Measurements from ENCODE around the gene FXYD5. TPM values are rescaled to one million over a fixed set of nuclear protein-coding genes. Genes with fewer than 3 reads are reported as not detected.

Gene FXYD5
- polyA plus RNA-seq, 6 donors from 2014 or later, result 290 to 440 (median 351) TPM

- Mint-ChIP-seq H3K4me1 (peaks cover 6 to 13% (median 8%) of the 10 kb centered on the region in 3 donors), H3K36me3 (no peaks in the 10 kb centered on the region), H3K27ac (peak within 1 kb of the TSS in 2 of 6 donors; percentile 60 to 79), H3K4me3 (peak within 1 kb of the TSS in 4 of 8 donors; percentile 22 to 50 (median 45)), H3K9me3 (no peaks in the 10 kb centered on the region), H3K27me3 (peaks cover 0 to 18% (median 5%) of the 10 kb centered on the region in 3 donors)
- no peak for ATAC-seq (ENCODE audit: low read depth in 2 of 2)
- DNase-seq, result no peak
Measured at GRCh38 chr19:35115177-35115951, 39.2 kb upstream of the FXYD5 start, which contains the start of gene FXYD3. FXYD3 (plus strand) TSS chr19:35115823; CDS start chr19:35119377, 3,554 bp downstream.

GRCh38 chr19:35116072-35116801 lies 38.3 kb upstream of the FXYD5 start:
- H3K9me3 Mint-ChIP-seq, result no peaks in the 10 kb centered on the region
- DNase-seq (no peak), ATAC-seq (ENCODE audit: low read depth in 2 of 2) (no peak)
- peaks cover 6 to 13% (median 8%) of the 10 kb centered on the region in 3 donors for H3K4me1 Mint-ChIP-seq
- H3K36me3 Mint-ChIP-seq, result no peaks in the 10 kb centered on the region
- H3K4me3 Mint-ChIP-seq, result no peak overlapping the region
- H3K27me3 Mint-ChIP-seq, result peaks cover 0 to 14% (median 5%) of the 10 kb centered on the region in 3 donors
- peak overlapping the region in 2 of 6 donors; percentile 38 to 60 for H3K27ac Mint-ChIP-seq

- Mint-ChIP-seq H3K4me1 (peaks cover 6 to 13% (median 8%) of the 10 kb centered on the region in 3 donors), H3K36me3 (no peaks in the 10 kb centered on the region), H3K4me3 (no peak overlapping the region), H3K9me3 (no peaks in the 10 kb centered on the region), H3K27ac (peak overlapping the region in 1 of 6 donors; percentile 62), H3K27me3 (peaks cover 0 to 14% (median 5%) of the 10 kb centered on the region in 3 donors)
- DNase-seq (no peak), ATAC-seq (ENCODE audit: low read depth in 2 of 2) (no peak)
Measured at GRCh38 chr19:35117116-35117515, 37.4 kb upstream of the FXYD5 start.

- Mint-ChIP-seq H3K27me3 (peaks cover 0 to 14% (median 5%) of the 10 kb centered on the region in 3 donors), H3K36me3 (no peaks in the 10 kb centered on the region), H3K27ac (no peak overlapping the region), H3K4me1 (peaks cover 6 to 13% (median 8%) of the 10 kb centered on the region in 3 donors), H3K4me3 (no peak overlapping the region), H3K9me3 (no peaks in the 10 kb centered on the region)
- DNase-seq (no peak), ATAC-seq (ENCODE audit: low read depth in 2 of 2) (no peak)
Measured at GRCh38 chr19:35117799-35118198, 36.7 kb upstream of the FXYD5 start.

- Mint-ChIP-seq H3K27me3 (peaks cover 0 to 14% (median 5%) of the 10 kb centered on the region in 3 donors), H3K9me3 (no peaks in the 10 kb centered on the region), H3K4me1 (peaks cover 6 to 13% (median 8%) of the 10 kb centered on the region in 3 donors), H3K27ac (no peak overlapping the region), H3K36me3 (no peaks in the 10 kb centered on the region), H3K4me3 (no peak overlapping the region)
- no peak for DNase-seq
- no peak for ATAC-seq (ENCODE audit: low read depth in 2 of 2)
Measured at GRCh38 chr19:35118268-35119020, 36.1 kb upstream of the FXYD5 start.

- no peak overlapping the region for H3K4me3 Mint-ChIP-seq
- peaks cover 0 to 14% (median 5%) of the 10 kb centered on the region in 3 donors for H3K27me3 Mint-ChIP-seq
- no peaks in the 10 kb centered on the region for H3K9me3 Mint-ChIP-seq
- H3K4me1 Mint-ChIP-seq, result peaks cover 11 to 19% (median 15%) of the 10 kb centered on the region in 3 donors
- no peaks in the 10 kb centered on the region for H3K36me3 Mint-ChIP-seq
- ATAC-seq (ENCODE audit: low read depth in 2 of 2) (no peak), DNase-seq (no peak)
- H3K27ac Mint-ChIP-seq, result no peak overlapping the region
Measured at GRCh38 chr19:35119091-35119490, 35.4 kb upstream of the FXYD5 start.

- H3K9me3 Mint-ChIP-seq, result no peaks in the 10 kb centered on the region
- no peak overlapping the region for H3K4me3 Mint-ChIP-seq
- DNase-seq (no peak), ATAC-seq (ENCODE audit: low read depth in 2 of 2) (no peak)
- H3K27me3 Mint-ChIP-seq, result peaks cover 0 to 11% (median 2%) of the 10 kb centered on the region in 3 donors
- peak overlapping the region in 2 of 6 donors; percentile 67 to 95 for H3K27ac Mint-ChIP-seq
- peaks cover 14 to 21% (median 15%) of the 10 kb centered on the region in 3 donors for H3K4me1 Mint-ChIP-seq
- no peaks in the 10 kb centered on the region for H3K36me3 Mint-ChIP-seq
Measured at GRCh38 chr19:35119578-35120155, 34.9 kb upstream of the FXYD5 start.

- DNase-seq (no peak), ATAC-seq (ENCODE audit: low read depth in 2 of 2) (no peak)
- Mint-ChIP-seq H3K36me3 (no peaks in the 10 kb centered on the region), H3K27ac (peak overlapping the region in 2 of 6 donors; percentile 27 to 57), H3K27me3 (peaks cover 0 to 8% (median 0%) of the 10 kb centered on the region in 3 donors), H3K4me3 (no peak overlapping the region), H3K4me1 (peaks cover 14 to 20% (median 17%) of the 10 kb centered on the region in 3 donors), H3K9me3 (no peaks in the 10 kb centered on the region)
Measured at GRCh38 chr19:35120492-35120891, 34.0 kb upstream of the FXYD5 start.

GRCh38 chr19:35120898-35121297 lies 33.6 kb upstream of the FXYD5 start:
- H3K36me3 Mint-ChIP-seq, result no peaks in the 10 kb centered on the region
- H3K27ac Mint-ChIP-seq, result peak overlapping the region in 1 of 6 donors; percentile 27
- DNase-seq (no peak), ATAC-seq (ENCODE audit: low read depth in 2 of 2) (no peak)
- peaks cover 17 to 20% (median 18%) of the 10 kb centered on the region in 3 donors for H3K4me1 Mint-ChIP-seq
- no peak overlapping the region for H3K4me3 Mint-ChIP-seq
- H3K27me3 Mint-ChIP-seq, result peaks cover 0 to 5% (median 0%) of the 10 kb centered on the region in 3 donors
- no peaks in the 10 kb centered on the region for H3K9me3 Mint-ChIP-seq

- Mint-ChIP-seq H3K36me3 (no peaks in the 10 kb centered on the region), H3K4me1 (peaks cover 17 to 20% (median 20%) of the 10 kb centered on the region in 3 donors), H3K27me3 (no peaks in the 10 kb centered on the region), H3K9me3 (no peaks in the 10 kb centered on the region), H3K4me3 (no peak overlapping the region), H3K27ac (no peak overlapping the region)
- ATAC-seq (ENCODE audit: low read depth in 2 of 2) (no peak), DNase-seq (no peak)
Measured at GRCh38 chr19:35122687-35123551, 31.6 kb upstream of the FXYD5 start.

GRCh38 chr19:35123573-35123972 lies 31.0 kb upstream of the FXYD5 start:
- H3K27me3 Mint-ChIP-seq, result no peaks in the 10 kb centered on the region

More at GRCh38 chr19:35123573-35123972, 31.0 kb upstream of the FXYD5 start:
- DNase-seq (no peak), ATAC-seq (ENCODE audit: low read depth in 2 of 2) (no peak)
- Mint-ChIP-seq H3K9me3 (no peaks in the 10 kb centered on the region), H3K4me3 (peak overlapping the region; percentile 86 to 93 (median 91)), H3K4me1 (peaks cover 17 to 20% (median 20%) of the 10 kb centered on the region in 3 donors), H3K36me3 (no peaks in the 10 kb centered on the region), H3K27ac (peak overlapping the region in 1 of 6 donors; percentile 84)

Data from naive B cell (primary cell).